Stimulated activated CD8-positive, alpha-beta memory T cell treated with anti-CD3 and anti-CD28 coated beads, Interleukin-12 subunit alpha, Interleukin-12 subunit beta, amount 100 ng/mL, for 4 hours (primary cell): Measurements from ENCODE around the gene SH2D6.
A peak's percentile ranks its signal among the peaks of the same experiment; 100 is the strongest.
"Not testable (repeated sequence)": the region's sequence is repeated elsewhere in the genome, so short reads cannot be mapped to it uniquely, and the experiment has no call there.

Experiments used
- DNase-seq: peaks from one replicate; pipeline ENCODE4 v3.0.0-alpha.2; 2020; ENCODE audit warnings: low read depth

The SH2D6 gene

GRCh38 chr2:85398426-85399182, 19.9 kb upstream of the SH2D6 start:
- no peak for DNase-seq

DNA sequence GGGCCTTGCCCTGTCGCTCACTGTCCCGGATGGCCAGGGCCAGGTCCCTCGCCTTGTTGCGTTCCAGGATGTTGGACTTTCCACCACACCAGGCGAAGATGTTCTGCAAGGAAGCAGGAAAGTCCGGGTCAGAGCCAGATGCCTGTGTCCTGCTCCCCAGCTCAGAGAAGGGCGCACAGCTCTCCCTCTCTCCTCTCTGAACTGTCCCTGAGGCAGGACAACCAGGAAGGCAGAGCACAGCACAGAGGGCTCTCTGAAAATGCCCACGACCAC, 19.4 kb upstream of the SH2D6 start:
- DNase-seq = no peak

DNA sequence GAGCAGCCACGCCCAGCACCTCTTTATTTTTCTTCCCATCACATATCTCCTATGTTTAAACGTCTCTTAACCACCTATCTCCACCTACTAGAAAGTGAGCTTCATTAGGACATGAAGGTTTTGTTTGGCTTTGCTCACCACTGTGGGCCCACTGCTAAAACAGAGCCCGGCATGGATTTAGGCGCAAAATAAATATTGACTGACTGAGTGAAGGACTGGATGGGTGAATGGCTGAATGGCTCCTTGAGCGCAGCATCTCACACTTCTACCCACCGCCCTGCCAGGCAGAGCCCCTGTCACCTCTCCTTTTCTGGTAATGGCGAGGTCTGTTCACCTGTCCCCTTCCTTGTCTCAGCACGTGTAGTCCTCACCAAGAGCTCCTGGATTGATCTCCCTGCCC, 18.5 kb upstream of the SH2D6 start:
- DNase-seq = no peak

DNA sequence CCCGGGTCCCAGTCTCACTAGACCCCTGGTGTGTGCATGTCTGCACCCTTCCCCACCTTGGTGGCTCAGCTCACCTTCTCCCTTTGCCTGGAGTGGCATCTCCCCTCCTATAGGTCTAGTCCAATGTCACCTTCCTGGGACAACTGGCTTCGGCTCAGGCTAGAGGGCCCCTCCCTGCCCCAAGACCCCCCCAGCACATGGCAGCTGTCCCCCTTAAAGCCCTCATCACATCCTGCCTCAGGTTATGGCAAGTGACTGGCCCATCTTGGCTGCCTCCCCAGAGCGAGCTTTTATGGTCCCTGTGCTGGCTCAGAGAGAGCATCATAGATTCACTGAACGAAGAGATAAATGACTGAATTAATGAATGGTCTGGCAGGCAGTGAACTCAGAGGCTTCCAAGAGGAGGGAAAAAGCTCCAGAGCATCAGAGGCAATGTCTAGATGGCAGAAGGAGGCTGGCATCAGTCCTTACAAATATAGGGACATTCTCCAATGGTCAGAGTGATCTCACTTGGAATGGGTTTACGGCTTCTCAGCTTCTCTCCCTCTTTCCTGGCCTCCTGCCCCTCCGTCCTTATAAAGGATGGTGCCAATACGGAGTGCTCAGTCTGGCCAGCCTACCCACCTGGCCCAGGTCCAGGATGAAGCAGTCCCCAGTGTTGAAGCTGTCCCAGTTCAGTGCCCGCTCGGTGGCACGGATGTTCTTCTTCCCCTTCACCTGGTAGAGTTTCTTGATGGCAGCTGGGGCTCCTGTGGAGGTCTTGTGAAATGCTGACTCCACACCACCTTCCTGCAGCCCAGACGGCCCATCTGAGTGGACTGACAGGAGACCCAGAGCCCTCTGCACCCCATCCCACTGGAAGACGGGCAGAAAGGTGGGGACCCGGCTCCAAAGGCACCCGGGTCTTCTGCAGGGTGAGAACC, 17.7 kb upstream of the SH2D6 start:
- DNase-seq = no peak

DNA sequence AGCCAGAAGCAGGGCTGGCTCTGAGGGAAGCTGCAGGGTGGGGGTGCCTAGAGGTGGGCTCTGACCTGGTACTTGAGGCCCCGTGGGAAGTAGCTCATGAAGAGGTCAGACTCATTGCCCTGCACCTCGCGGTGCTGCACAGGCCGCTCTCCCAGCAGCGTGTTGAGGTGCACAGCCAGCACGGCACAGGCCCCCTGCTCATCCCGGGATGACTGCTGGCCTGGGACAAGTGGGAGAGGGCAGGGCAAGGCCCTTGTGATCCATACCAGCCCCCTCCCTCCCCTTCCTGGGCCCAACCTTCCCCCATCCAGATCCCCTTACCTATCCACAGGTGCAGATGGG, 17.1 kb upstream of the SH2D6 start:
- DNase-seq = no peak

DNA sequence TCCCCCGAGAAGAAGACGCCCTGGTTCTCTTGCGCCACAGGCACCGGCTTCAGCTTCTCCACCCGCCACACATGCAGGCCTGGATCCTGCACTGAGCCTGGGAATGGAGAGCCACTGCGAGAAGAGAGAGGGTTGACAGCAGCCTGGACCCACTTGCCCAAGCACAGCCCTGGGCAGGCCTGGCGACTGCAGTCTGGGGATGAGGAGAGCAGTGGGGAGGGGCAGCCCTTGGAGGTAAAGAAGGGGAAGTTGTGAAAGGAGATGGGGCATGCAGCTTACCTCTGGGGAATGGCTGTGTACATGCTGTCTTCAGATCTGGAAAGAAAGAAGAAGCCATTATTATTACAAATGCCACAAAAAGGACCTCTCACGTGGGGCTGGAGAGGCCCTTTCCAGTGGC, 16.7 kb upstream of the SH2D6 start:
- no peak for DNase-seq

DNA sequence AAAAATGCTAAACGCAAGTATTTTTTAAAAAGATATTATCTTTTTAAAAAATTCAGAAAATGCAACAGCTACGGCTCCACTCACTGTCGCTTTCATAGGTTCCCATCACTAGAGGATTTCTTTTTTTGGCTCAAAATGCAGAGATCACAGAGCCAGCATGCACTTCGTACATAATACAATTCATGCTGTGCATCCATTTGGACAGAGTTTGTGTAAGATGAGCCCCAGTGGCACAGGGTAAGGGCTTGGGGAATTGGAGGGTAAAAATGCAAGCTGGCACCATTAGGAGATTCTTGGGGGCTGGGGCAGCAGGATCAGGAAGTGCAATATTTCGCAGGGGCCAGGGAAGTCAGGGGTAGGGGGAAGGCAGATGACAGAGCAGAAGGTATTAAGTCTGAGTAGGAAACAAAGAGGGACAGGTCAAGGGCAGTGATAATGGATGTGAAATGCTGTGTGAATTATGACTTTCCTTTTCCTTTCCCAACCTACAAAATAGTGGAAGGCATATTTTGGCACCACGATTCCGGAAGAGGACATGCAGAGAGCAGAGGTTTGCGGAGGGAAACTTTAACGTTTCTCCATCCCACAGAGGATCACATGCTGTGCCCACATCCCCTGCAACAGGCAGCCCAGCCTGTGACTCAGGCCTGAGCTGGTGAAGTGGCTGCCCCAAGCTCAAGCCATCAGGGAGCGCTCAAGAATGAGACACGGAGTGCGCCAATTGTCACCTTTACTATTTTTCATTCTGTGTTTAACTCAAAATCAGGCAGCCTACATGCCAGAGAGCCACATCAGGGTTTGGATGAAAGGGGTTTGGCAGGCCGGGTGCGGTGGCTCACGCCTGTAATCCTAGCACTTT, 13.1 kb upstream of the SH2D6 start:
- peak; percentile 65 for DNase-seq

DNA sequence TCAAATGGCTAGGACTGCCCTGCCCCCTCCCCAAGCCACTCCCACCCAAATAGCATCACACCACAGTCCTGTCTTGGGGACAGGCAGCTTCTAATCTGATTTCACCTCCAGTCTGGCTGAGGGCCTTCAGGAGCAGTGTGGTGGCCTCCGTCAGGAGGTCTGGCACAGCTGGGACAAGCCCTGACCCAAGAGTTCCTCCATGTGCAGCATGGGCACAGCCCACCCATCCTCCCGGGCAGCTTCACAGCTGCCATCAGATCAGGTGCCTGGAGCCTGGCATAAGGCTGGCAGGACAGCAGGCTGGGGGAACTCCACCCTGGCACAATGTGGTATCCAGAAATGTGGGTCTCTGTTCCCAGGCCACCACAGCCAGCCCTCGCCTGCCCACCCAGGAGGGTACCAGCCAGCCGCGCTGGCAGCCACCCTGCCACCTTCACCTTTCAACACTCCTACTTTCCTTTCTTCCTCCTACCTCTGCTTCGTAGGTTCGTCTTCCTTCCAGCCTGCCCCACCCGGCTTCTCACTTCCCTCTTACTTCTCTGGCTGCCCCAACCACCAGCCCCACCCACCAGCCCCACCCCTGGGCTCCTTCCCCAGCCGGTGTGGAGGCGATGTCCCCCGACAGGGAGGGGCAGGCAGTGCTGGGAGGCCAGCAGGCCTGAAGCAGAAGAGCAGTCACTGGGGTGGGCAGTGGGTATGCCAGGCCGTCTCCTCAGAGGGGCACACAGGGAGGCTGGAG, 8.5 kb upstream of the SH2D6 start, which contains the start of gene CAPG:
TSS of gene CAPG (minus strand) at position 522 of the 739 bp plus-strand sequence. CDS start 8,221 bp downstream, outside the sequence.
- no peak for DNase-seq

DNA sequence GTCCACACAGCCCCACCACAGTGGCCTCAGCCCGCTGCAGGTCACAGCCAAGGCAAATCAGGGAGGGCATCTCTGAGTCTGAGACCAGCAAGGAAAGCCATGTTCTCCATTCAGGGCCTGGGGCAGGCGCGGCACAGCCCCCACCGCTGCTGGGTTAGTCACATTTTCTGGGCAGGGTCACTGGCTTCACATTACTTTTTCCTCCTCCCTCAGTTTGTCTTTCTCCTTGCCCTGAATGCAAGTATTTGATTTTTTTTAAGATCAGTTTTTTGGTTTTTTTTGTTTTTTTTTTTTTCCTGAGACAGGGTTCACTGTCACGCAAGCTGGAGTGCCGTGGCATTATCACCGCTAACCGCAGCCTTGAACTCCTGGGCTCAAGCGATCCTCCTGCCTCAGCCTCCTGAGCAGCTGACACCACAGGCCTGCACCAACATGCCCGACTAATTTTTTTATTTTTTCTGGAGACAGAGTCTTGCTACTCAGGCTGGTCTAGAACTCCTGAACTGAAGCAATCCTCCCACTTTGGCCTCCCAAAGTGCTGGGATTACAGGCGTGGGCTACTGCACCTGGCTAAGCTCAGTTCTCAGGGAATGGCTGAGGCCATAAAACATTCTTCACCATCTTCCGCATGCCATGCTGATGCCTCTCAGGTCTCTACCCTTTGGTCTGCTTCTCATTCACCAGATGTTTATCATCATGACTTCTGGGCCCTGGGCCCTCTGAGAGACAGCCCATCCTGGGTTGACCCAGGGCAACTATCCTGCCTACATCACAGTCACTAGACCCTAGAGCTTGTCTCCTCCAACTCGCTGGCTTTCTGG, 7.7 kb upstream of the SH2D6 start:
- no peak for DNase-seq

DNA sequence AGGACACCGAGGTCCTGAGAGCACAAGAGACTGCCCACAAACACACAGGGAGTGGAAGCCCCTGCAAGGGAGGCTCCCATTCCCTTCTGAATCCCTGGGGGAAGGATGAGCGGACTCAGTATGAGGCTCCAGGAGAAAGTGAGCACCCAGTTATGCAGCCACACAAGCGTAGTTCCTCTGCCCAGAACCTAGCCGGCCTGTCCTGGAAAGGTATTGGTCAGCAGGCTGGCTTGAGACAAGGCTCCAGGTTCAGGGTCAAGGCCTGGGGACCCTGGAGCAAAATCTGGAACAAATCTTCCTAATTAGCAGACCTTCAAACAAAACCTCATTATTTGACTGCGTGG, 7.1 kb upstream of the SH2D6 start:
- no peak for DNase-seq

DNA sequence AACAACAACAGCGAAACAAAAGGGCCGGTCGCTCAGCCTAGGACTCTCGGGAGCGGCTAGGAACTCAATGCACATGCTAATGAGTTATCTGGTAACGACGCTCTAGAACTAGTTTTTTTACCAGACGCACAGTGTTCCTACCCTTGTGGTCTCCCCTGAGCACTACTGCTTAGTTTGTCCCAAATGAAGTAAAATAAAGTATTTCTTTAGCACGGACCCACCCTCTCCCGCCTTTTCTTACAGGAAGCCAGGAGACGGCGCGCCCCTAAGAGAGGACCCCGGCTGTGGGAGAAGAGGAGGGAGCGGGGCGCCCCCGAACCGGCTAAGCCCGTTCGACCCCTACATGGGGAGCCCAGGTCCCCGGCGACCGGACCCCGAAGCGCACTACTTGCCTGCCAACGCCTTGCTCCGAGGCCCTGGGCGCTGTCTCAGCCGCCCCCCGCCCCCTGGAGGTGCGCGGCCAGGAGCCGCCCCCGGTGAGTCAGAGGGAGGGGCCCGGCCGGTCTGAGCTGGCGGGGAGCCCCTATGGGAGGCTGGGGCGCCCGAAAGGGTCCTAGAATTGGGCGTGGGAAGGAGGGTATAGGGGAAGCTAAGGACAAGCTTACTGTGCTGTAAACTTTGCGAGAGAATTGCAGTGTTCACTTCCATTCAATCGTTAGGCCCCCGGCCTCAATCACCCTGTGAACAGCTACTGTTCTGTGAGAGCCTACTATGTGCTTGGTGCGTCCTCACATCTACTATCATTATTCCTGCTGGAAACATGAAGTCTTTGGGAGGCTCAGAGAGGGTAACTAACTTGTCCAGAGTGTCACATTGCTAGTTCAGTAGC, 4.7 kb upstream of the SH2D6 start:
- peak; percentile 51 for DNase-seq

DNA sequence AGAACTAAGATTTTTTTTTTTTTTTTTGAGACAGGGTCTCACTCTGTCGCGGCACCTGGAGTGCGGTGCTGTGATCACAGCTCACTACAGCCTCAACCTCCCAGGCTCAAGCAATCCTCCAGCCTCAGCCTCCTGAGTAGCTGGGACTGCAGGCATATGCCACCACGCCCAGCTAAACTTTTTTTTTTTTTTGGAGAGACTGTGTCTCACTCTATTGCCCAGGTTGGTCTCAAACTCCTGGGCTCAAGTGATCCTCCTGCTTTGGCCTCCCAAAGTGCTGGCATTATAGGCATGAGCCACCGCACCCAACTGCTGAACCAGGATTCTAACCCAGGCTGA, 4.1 kb upstream of the SH2D6 start:
- not testable (repeated sequence) for DNase-seq

GRCh38 chr2:85414761-85415553, 3.6 kb upstream of the SH2D6 start:
- DNase-seq = no peak

DNA sequence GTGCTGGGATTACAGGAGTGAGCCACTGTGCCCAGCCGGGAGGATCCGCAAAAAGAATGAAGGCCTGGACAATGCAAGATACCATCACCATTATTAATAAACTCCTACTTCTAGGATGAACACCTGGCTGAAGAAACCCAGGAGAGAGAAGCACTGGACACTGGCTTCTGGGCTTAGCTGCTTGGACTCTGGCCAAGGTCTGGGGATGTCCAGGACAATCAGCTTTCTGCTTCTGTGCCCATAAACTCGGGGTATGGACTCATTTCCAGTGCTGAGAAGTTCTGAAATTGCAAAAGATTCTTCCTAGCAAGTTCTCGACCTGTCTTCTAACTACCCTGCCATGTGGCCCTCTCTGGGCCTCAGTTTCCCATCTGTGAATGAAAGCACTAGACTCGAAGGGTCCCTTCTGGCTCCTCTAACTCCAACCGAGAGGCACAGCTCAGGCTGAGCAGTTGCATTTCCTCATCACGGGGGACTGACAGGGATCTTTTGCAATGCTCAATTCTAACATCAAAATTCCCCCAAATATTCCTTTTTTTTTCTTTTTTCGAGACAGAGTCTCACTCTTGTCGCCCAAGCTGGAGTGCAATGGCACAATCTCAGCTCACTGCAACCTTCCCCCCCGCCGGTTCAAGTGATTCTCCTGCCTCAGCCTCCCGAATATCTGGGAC, 2.4 kb upstream of the SH2D6 start:
- DNase-seq = no peak

DNA sequence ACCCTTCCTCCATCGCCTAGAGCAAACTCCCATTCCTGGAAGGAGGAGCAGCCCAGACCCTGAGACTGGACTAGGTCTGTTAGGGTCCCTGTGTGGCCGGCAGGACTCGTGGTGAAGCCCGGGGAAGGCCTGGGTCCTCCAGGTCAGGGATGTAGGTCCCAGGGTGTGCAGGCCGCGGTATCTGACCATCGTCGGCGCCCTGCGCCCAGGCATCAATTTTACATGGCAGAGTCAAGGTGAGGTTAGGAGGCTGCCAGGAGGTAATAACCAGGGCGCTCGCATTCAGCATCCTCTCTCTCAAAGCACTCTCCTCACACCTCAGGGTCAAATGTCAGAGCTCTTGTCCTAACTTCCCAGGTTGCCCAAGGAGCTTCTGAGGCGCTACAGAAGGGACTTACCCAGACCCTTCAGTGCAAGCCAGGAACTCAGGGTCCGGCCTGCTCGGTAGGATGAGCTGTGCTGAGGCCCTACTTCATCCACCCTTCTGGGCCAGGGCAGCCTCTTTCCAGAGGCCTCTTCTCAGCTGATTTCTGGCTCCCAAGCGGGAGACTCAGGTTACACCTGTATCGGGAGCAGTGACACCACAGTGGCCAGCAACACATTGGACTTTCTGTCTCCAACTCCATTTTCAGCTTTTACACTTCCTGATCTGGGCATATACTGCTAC, 628 bp downstream of the SH2D6 start:
- no peak for DNase-seq

DNA sequence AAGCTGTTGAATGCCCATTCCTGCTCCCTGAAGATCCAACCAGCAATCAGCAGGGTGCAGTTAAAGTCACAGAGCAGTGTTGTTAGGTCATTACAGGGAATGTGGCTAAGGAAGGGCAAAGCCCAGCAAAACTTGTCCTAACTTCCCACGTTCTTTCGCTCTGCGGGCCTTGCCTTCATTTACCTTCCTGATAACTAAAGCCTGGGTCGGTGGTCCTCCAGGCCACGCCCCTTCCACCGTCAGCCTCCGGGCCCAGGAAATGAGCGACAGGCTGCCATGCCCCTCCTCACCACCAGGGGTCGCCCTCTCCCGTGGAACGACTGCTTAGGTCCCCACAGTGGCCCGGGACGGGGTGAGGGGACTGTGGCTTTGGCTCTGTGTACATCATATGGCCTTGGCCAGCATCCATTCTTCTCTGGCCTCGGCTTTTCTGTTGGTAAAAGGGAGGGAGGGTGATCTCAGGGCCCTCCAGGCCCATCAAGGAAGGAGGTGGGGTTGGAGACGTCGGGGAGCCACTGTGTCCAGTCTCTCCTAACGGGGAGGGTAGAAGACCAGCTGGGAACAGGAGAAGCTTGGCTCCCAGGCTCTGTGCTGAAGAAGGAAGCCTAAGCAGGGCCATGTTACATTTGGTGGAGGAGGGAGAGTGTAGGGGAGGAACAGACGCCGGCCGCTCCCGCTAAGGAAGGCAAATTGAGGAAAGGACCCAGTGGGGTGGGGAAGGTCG, 2.2 kb downstream of the SH2D6 start:
- DNase-seq = peak; percentile 74

- DNase-seq = no peak
Measured at GRCh38 chr2:85421260-85422071, 3.0 kb downstream of the SH2D6 start.
